GM12864 (cell line): ENCODE results near the gene FSTL4.
"Not testable (repeated sequence)": the region's sequence is repeated elsewhere in the genome, so short reads cannot be mapped to it uniquely, and the experiment has no call there.

Source experiments
- DNase-seq: peaks from one replicate; pipeline ENCODE4 v3.0.0-alpha.2; 2011; ENCODE audit warnings: low read depth
- H3K4me3 ChIP-seq: 2 replicates; pipeline ENCODE4 v1.5.1; 2011; ENCODE audit warnings: mild to moderate bottlenecking, low read depth, low read length, control low read depth
- TF ChIP-seq, protein P1 (sequence below): IDR thresholded peaks from 2 replicates; pipeline ENCODE4 v1.5.1; 2011; ENCODE audit warnings: low read depth, mild to moderate bottlenecking, moderate library complexity, low read length, control low read depth, inconsistent platforms; ENCODE audit errors: missing control alignments

FSTL4 gene

DNA sequence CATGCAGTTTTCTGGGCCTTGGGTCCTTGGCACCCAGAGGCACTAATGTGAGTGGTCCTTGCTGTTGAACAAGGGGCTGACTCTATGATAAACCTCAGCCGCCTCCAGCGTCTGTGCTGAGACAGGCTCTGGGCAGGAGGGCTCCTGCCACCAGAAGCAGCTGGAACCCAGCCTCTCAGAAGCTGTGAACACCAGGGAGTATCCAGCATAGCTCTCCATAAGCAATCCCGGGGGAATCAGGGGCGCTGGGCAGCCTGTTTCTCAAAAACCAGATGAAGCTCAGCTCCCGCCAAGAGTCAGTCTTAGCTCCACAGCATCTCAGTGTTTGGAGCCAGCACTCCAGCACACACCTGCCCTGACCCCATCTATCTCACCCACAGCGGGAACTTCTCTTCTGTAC lies 390.3 kb downstream of the FSTL4 start:
- TF ChIP-seq, protein P1, sequence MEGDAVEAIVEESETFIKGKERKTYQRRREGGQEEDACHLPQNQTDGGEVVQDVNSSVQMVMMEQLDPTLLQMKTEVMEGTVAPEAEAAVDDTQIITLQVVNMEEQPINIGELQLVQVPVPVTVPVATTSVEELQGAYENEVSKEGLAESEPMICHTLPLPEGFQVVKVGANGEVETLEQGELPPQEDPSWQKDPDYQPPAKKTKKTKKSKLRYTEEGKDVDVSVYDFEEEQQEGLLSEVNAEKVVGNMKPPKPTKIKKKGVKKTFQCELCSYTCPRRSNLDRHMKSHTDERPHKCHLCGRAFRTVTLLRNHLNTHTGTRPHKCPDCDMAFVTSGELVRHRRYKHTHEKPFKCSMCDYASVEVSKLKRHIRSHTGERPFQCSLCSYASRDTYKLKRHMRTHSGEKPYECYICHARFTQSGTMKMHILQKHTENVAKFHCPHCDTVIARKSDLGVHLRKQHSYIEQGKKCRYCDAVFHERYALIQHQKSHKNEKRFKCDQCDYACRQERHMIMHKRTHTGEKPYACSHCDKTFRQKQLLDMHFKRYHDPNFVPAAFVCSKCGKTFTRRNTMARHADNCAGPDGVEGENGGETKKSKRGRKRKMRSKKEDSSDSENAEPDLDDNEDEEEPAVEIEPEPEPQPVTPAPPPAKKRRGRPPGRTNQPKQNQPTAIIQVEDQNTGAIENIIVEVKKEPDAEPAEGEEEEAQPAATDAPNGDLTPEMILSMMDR: no peak
- H3K4me3 ChIP-seq: no peak overlapping the region
- DNase-seq: no peak

DNA sequence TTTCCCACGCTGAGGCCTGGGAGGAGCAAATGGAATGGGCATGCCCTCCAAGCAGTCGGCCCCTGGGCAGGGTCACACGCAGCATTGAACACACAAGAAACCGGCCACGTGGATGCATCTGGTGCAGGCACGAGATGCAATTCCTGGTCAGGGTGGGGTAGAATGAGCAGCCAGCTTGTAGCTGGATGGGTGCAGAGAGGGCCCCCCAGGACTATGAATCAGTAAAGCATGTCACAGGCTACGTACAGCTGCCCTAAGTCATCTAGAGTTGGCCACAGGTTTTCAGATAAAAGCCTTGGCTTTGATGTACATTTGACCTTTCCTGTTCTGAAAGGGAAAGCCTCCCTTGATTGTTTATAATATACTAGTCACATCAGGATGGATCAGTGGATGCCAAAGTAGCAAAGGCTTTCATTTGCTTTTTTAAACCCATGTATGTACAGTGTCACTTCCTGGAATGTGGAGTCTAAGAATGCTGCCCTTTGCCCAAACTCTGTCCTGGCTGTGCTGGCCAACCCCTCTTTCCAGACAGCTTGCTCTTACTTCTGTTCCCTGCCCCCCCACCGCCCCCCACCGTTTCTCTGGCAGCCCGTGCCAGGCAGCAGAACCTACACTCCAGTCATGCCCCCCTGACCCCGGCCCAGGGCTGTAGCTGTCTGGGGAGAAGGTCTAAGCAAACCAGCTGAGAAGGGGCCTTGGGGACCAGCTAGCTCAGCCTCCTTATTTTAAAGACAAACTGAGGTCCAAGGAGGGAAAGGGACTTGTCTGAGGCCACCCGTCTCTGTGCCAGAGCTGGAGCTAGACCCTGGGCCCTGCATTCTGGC lies 391.3 kb downstream of the FSTL4 start:
- TF ChIP-seq, protein P1: no peak
- no peak overlapping the region for H3K4me3 ChIP-seq
- no peak for DNase-seq

DNA sequence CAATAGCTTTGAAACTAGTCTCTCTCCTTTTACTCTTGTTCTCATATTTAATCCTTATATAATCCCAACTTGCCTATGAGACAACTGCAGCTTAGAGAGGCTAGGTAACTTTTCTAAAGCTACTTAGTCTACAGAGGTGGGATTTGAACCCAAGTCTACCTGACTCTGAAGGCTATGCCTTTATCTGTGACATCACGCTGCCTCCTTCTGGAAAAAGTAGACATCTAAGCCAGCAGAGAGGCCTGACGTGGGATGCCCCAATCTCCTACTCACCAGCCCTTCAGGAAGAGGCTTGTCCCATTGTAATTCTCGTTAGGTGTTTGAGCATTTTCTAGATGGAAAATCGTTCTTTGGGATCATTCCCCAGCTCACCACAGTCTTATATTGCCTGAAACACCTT lies 393.0 kb downstream of the FSTL4 start:
- no peak for DNase-seq
- H3K4me3 ChIP-seq: no peak overlapping the region
- TF ChIP-seq, protein P1: no peak

DNA sequence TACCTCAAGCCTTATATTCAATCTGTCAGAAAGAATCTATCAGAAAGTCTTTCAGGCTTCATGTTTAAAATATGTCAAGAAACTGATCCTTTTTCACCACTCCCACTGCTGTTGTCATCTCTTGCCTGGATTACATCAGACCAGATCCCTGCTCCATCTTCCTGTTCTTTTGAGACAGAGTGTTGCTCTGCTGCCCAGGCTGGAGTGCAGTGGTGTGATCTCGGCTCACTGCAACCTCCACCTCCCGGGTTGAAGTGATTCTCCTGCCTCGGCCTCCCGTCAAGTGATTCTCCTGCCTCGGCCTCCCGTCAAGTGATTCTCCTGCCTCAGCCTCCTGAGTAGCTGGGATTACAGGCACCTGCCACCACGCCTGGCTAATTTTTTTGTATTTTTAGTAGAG lies 396.2 kb downstream of the FSTL4 start:
- not testable (repeated sequence) for H3K4me3 ChIP-seq, DNase-seq

DNA sequence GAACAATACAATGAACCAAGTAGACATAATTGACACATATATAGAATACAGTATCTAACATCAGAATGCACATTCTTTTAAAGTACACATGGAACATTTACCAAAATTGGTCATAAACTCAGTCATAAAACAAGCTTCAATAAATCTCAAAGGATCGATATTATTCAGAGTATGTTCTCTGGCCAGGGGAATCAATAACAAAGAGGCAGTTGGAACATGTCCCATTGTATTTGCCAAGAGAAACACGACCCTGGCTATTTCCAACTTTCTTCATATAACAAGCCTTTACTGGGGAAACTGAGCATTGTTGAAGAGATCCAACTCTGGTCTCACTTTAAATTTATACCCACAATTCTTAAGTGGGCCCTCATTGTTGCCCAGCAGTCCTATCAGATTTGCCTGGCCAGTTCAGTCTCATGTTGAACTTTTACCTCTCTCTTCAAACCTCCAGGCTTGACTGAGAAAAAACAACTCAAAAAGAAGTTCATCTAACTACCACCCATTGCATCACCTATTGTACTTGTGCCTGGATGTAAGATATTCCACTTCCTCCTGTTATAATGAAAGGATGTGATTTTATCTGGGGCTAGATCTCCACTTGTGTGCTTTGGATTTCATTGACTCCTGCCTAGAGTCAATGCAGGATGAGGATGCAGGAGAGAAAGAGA lies 398.1 kb downstream of the FSTL4 start:
- no peak for DNase-seq
- TF ChIP-seq, protein P1: no peak
- H3K4me3 ChIP-seq: no peak overlapping the region

DNA sequence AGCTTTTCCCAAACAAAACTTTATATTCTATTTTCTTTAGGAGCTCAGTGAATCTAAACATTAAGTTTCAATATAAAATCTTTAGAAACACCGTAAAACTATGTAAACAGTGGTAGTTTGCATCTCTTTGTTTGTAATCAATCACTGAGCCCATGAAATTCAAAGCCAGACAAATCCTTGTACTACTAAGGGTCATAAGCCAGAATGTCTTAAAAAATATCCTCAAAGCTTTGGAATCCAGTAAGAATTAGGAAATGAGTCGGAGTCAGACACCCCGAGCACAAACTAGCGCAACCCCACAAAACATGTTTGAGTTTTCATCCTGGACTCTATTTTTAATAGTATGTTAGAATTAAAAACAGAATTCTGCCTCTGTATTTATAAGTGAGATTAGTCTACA lies 406.7 kb downstream of the FSTL4 start:
- TF ChIP-seq, protein P1: no peak
- DNase-seq: no peak
- no peak overlapping the region for H3K4me3 ChIP-seq

DNA sequence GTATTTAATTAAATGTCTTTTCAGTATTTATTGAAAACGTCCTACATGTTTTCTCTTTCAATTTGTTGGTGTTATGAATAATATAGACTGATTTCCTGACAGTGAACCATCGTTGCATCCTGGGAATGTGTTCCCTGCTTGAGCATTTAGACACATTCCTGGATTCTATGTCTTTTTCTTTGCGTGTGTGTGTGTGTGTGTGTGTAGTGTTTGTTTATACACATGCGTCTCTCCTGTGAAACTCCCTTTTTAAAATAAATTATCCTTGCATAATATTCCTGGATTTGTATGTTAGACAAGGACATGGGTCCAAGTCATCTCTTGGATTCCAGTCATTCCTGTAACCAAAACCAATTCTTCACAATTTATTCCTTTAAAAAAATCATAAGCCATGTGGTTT lies 407.1 kb downstream of the FSTL4 start:
- H3K4me3 ChIP-seq: no peak overlapping the region
- DNase-seq: no peak
- TF ChIP-seq, protein P1: no peak
